HG03342 (cell line): ENCODE measurements around the gene CDC5L.

Source experiments
- ATAC-seq: cut with Tn5 transposase; IDR thresholded peaks from one replicate; pipeline ENCODE4 v1.9.1; 2021; ENCODE audit warnings: mild to moderate bottlenecking, moderate library complexity; ENCODE audit not compliant: unreplicated experiment

Gene CDC5L

GRCh38 chr6:44473393-44474189 is 86.1 kb downstream of the CDC5L start:
- ATAC-seq = no peak

GRCh38 chr6:44474190-44474631 is 86.7 kb downstream of the CDC5L start:
- ATAC-seq = no peak

- ATAC-seq = no peak
These were observed 87.1 kb downstream of the CDC5L start for GRCh38 chr6:44474643-44475042.

- ATAC-seq = no peak
These were observed 87.9 kb downstream of the CDC5L start for GRCh38 chr6:44475417-44475778.

- ATAC-seq = no peak
These were observed 88.4 kb downstream of the CDC5L start for GRCh38 chr6:44475779-44476434.

- no peak for ATAC-seq
These were observed 89.3 kb downstream of the CDC5L start for GRCh38 chr6:44476849-44477248.

GRCh38 chr6:44477293-44477894 is 89.9 kb downstream of the CDC5L start:
- ATAC-seq = no peak

GRCh38 chr6:44478158-44478557 is 90.7 kb downstream of the CDC5L start:
- ATAC-seq = no peak

GRCh38 chr6:44478591-44479254 is 91.2 kb downstream of the CDC5L start:
- no peak for ATAC-seq

- ATAC-seq = no peak
These were observed 92.6 kb downstream of the CDC5L start for GRCh38 chr6:44480097-44480541.

GRCh38 chr6:44481056-44481455 is 93.5 kb downstream of the CDC5L start:
- ATAC-seq = no peak

GRCh38 chr6:44481760-44482159 is 94.3 kb downstream of the CDC5L start:
- no peak for ATAC-seq

- ATAC-seq = no peak
These were observed 98.3 kb downstream of the CDC5L start for GRCh38 chr6:44485601-44486401.

GRCh38 chr6:44487002-44487401 is 99.5 kb downstream of the CDC5L start:
- no peak for ATAC-seq

- no peak for ATAC-seq
These were observed 100.1 kb downstream of the CDC5L start for GRCh38 chr6:44487586-44487985.

- ATAC-seq = no peak
These were observed 102.6 kb downstream of the CDC5L start for GRCh38 chr6:44489910-44490604.

- no peak for ATAC-seq
These were observed 105.6 kb downstream of the CDC5L start for GRCh38 chr6:44493132-44493531.

- ATAC-seq = no peak
These were observed 106.1 kb downstream of the CDC5L start for GRCh38 chr6:44493593-44493992.

- no peak for ATAC-seq
These were observed 106.5 kb downstream of the CDC5L start for GRCh38 chr6:44494011-44494501.
